Uterus (tissue), 2 donors: ENCODE results near the gene DBNDD2.

Source experiments
- CTCF ChIP-seq, 4 experiments: fragments of 200-600 bp in 2 of 4; fragments of 450-650 bp in 2 of 4; sonication (generic) in 2 of 4; IDR thresholded peaks; one replicate each; pipeline ENCODE4 v1.5.1; 2016 to 2019; ENCODE audit warnings: antibody characterized with exemption in 4 of 4, mild to moderate bottlenecking in 2 of 4, moderate library complexity in 1 of 4
- POLR2A ChIP-seq, 2 donors: fragments of 450-650 bp; IDR thresholded peaks; one replicate each; pipeline ENCODE4 v1.6.1; 2016; ENCODE audit warnings: antibody characterized with exemption in 2 of 2, mild to moderate bottlenecking in 1 of 2, moderate library complexity in 1 of 2

GRCh38 chr20:45408646-45409213 is 641 bp downstream of the DBNDD2 start:
- TF ChIP-seq CTCF (IDR thresholded peaks at IDR 0.05) = no peak
- TF ChIP-seq POLR2A (IDR thresholded peaks at IDR 0.05) = no peak
